GM19238 (cell line): ENCODE measurements around the gene OBSCN.

Experiments
- DNase-seq: peaks from one replicate; pipeline ENCODE4 v3.0.0; 2011; ENCODE audit warnings: low spot score; ENCODE audit not compliant: insufficient read length

The OBSCN gene

GRCh38 chr1:228317411-228317828 is 109.6 kb downstream of the OBSCN start:
- DNase-seq, result no peak

GRCh38 chr1:228317891-228318810 is 110.3 kb downstream of the OBSCN start:
- DNase-seq, result no peak

DNA sequence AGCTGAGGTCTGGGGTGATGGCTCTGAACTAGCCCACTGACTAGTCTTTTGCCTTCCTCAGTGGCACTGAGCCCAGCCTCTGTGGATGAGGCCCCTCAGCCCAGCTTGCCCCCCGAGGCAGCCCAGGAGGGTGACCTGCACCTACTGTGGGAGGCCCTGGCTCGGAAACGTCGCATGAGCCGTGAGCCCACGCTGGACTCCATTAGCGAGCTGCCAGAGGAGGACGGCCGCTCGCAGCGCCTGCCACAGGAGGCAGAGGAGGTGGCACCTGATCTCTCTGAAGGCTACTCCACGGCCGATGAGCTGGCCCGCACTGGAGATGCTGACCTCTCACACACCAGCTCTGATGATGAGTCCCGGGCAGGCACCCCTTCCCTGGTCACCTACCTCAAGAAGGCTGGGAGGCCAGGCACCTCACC is 111.0 kb downstream of the OBSCN start:
- no peak for DNase-seq

DNA sequence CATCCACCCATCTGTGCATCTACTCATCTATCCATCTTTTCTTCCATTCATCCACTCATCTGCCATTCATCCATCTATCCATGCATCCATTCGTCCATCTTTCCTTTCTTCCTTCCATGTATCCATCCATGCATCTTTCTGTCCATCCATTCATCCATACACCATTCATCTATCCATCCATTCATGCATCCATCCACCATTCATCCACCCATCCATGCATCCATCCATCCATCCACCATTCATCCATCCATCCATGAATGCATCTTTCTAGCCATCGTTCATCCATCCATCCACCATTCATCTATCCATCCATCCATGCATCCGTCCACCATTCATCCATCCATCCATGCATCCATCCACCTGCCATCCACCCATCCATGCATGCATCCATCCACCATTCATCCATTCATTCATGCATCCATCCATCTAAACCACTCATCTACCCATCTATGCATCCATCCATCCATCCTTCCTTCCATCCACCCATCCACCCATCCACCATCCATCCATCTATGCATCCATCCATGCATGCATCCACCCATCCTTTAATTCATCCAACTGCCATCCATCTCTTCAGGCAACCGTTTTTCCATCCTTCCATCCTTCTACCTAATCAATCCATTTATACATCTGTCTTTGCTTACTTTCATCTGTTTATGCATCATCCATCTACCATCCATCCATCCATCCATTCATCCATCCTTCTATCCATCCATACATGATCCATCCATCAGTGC is 111.7 kb downstream of the OBSCN start:
- no peak for DNase-seq

- DNase-seq, result no peak
These were observed 112.5 kb downstream of the OBSCN start for GRCh38 chr1:228320394-228320793.

DNA sequence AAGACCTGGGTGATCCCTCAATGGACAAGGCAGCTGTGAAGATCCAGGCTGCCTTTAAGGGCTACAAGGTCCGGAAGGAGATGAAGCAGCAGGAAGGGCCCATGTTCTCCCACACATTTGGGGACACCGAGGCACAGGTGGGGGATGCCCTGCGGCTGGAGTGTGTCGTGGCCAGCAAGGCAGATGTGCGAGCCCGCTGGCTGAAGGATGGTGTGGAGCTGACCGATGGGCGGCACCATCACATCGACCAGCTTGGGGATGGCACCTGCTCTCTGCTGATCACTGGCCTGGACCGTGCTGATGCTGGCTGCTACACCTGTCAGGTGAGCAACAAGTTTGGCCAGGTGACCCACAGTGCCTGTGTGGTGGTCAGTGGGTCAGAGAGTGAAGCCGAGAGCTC is 113.6 kb downstream of the OBSCN start:
- DNase-seq, result no peak

DNA sequence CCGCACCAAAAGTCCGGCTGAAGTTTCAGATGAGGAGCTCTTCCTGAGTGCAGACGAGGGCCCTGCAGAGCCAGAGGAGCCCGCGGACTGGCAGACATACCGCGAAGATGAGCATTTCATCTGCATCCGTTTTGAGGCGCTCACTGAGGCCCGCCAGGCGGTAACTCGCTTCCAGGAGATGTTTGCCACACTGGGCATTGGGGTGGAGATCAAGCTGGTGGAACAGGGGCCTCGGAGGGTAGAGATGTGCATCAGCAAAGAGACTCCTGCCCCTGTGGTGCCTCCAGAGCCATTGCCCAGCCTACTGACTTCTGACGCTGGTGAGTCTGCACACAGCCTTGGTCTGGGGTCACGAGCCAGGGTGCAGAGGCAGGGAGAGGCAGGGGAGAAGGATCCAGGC is 114.1 kb downstream of the OBSCN start:
- DNase-seq, result no peak

DNA sequence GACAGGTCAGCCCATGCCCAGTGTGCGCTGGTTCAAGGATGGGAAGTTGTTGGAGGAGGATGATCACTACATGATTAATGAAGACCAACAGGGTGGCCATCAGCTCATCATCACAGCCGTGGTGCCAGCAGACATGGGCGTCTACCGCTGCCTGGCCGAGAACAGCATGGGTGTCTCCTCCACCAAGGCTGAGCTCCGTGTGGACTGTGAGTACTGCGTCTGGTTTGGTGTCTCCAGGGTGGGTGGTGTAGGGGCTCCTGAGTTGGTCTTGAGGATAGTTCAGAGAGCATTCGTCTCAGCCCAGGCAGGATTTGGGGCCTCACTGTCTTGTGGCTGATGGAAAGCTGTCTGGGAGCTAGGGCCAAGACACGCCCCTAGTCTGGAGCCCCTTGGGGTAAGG is 115.6 kb downstream of the OBSCN start:
- no peak for DNase-seq

GRCh38 chr1:228325267-228325666 is 117.4 kb downstream of the OBSCN start:
- no peak for DNase-seq

- DNase-seq, result no peak
These were observed 122.0 kb downstream of the OBSCN start for GRCh38 chr1:228329887-228330286.

GRCh38 chr1:228332797-228333738 is 125.2 kb downstream of the OBSCN start:
- no peak for DNase-seq

DNA sequence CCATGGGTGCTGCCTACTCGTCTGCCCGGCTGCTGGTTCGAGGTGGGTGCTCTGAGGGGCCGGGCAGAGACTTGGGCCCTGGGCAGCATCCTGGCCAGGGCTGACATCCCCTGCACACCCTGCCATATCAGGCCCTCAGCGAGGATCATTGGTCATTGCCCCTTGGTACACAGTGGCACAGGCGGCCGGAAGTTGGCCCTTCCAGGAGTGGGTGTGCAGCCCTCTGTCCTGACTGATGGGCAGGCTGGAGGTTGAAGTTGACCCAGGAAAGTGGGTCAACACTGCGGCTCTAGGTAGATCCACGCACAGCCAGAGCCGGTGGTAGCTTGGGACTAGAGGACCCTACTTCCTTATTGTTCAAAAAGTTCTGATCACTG is 125.9 kb downstream of the OBSCN start:
- no peak for DNase-seq

DNA sequence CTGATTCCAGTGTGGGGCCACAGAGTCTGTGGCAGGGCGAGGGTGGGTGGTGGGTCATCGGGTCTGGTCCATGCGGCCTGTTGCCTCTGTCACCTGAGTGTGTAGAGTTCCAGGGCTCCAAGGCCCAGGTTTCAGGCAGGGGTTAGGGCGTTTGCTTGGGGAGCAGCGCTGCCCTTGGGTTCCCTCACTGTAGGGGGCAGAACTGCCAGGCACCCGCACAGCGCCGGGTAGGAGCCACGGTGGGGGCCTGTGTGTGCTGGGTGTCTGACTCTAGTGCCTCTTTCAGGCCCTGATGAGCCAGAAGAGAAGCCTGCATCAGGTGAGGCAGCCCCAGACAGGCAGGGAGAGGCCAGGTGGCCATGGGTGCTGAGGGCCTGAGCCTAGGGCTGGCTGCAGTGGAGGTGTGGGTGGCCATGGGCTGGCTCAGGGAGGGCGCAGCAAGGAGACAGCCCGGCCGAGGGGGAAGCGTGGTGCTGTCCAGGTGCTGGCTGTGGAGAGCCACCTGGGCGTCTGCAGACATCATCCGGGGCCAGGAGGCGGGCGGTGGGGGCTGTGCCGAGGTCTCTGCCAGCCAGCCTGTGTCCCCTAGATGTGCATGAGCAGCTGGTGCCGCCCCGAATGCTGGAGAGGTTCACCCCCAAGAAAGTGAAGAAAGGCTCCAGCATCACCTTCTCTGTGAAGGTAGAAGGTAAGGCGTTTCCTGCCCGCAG is 126.5 kb downstream of the OBSCN start:
- no peak for DNase-seq

GRCh38 chr1:228334954-228335353 is 127.1 kb downstream of the OBSCN start:
- no peak for DNase-seq

DNA sequence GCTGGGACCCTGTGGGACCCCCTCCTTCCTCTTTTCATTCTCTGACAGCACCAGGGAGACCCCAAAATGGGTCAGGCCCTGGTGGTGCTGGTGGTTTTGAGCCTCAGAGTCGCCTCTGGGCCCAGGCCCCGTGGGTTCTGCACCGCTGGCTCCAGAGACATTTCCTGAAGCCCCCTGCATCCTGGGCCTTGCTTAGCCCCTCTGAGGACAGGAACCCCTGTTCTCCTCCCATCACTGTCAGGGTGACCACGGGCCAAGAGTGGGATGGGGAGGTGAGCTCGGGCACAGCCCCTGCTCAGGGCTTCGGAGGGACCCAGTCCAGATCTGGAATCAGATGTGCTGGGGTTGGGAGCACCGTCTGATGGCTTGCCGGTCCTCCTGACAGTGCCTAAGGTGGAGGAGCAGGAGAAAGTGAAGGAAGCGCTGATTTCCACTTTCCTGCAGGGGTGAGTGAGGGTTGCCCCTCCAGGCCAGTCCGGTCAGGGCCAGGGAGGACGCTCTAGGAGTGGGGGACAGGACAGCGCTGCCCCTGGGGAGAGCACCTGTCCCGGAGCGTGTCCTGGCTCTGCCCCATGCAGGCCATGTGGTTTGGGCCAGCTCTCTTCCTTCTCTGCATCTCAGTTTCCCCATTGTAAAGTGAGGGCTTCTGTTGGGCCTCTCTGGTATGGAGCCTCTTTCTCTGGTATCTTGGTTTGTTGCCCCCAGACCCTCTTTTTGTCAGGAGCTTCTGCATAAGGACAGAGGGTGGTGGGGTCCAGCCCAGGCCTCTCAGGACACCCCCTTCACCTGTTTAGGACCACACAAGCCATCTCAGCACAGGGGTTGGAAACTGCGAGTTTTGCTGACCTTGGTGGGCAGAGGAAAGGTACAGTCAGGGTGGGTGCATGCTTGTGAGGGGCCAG is 127.8 kb downstream of the OBSCN start:
- DNase-seq, result no peak

DNA sequence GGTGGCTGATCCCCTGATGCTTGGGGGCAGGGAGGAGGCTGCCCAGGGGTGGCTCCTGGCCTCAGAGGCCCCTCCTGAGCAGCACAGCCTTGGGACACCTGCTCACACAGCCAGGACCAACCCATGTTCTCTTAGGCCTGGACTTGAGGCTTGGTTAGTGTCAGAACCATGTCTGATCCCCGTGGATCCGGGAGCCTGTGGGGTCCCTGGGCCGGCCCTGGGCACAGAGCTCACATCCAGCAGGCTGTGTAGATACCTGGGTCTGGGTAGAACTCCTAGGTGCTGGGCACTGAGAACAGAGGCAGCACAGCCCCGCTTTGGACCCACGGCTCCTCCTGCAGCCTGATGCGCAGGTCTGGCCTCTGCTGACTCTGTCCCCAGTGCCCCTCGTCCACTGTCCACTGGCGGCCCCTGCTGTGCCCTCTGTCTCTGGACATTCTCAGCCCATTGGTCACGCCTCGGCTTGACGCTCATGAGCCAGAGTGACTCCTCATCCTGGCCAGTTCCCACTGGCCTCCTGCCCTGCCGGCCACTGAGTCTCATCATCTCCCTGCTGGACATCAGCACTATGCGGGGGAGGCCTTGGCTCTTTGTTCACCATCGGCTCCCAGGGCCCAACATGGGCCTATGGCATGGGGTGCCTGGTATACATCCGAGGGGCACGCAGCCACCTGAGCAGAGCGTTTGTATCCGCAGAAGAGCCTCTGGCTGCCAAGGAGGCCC is 128.6 kb downstream of the OBSCN start:
- DNase-seq, result no peak

DNA sequence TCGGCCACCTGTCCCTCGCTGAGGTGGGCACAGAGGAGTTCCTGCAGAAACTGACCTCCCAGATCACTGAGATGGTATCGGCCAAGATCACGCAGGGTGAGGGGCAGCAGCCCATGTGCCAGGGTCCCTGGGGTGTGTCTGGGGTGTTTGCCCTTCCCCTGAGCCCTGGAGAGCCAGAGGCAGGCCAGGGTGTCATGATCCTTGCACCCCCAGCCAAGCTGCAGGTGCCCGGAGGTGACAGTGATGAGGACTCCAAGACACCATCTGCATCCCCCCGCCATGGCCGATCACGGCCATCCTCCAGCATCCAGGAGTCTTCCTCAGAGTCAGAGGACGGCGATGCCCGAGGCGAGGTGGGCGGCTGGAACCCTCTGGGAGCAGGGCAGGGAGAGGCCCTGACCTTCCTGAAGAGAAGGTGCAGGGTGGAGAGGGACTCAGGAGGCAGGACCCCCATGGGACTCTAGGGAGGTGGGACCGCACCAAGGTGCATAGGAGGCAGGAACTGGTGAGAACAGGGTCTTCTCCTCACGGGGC is 129.3 kb downstream of the OBSCN start:
- DNase-seq, result no peak

DNA sequence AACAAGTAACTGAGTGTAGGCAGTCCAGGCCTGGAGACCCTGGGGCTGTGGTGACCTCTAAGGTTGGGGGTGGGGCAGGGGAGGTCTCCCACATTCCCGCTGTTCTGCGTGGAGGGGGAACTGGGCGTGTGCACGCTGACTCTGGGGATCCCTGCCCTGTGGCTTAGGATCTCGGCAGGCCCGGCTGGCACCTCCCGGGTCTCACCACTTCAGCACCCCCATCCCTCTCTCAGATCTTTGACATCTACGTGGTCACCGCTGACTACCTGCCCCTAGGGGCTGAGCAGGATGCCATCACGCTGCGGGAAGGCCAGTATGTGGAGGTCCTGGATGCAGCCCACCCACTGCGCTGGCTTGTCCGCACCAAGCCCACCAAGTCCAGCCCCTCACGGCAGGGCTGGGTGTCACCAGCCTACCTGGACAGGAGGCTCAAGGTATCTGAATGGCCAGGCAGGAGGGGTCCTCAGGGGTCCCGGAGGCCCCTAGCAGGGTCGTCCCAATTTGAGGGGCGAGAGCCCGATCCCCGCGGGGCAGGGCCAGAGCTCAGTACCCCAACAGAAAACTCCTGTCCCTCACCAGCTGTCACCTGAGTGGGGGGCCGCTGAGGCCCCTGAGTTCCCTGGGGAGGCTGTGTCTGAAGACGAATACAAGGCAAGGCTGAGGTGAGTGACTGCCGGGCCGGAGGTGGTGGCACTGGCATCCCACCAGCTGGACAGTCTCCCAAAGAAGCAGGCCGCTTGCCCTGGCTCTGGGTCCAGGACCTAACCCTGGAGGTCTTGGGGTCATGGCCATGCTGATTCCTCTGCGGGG is 130.1 kb downstream of the OBSCN start:
- DNase-seq, result no peak
